Activated T-cell treated with anti-CD3 and anti-CD28 coated beads for 1 hour (primary cell): Measurements from ENCODE around the gene CDK4.
"Not testable (repeated sequence)": the region's sequence is repeated elsewhere in the genome, so short reads cannot be mapped to it uniquely, and the experiment has no call there.

ENCODE experiments used
- DNase-seq: peaks from one replicate; pipeline ENCODE4 v3.0.0-alpha.2; 2020; ENCODE audit warnings: low read depth

The CDK4 gene

GRCh38 chr12:57751788-57752667, at the start of gene CDK4:
Gene CDK4, minus strand, starts transcription at chr12:57752310. Its CDS starts 593 bp downstream, at chr12:57751717.
- peak; percentile 97 for DNase-seq

- DNase-seq = no peak
Measured at GRCh38 chr12:57800965-57801364, 48.9 kb upstream of the CDK4 start.

GRCh38 chr12:57797933-57798332, 45.8 kb upstream of the CDK4 start:
- no peak for DNase-seq

GRCh38 chr12:57796996-57797395, 44.9 kb upstream of the CDK4 start:
- DNase-seq = no peak

GRCh38 chr12:57795354-57795753, 43.2 kb upstream of the CDK4 start:
- no peak for DNase-seq

GRCh38 chr12:57793920-57794319, 41.8 kb upstream of the CDK4 start:
- DNase-seq = no peak

GRCh38 chr12:57783861-57784260, 31.8 kb upstream of the CDK4 start:
- DNase-seq = no peak

GRCh38 chr12:57783466-57783801, 31.3 kb upstream of the CDK4 start:
- DNase-seq = no peak

- DNase-seq = peak; percentile 99
Measured at GRCh38 chr12:57782608-57783465, 30.7 kb upstream of the CDK4 start, which contains the start of gene TSFM. Gene TSFM, plus strand, starts transcription at chr12:57782787. Its CDS starts 15 bp downstream, at chr12:57782802.

- no peak for DNase-seq
Measured at GRCh38 chr12:57782243-57782607, 30.1 kb upstream of the CDK4 start.

GRCh38 chr12:57781801-57782200, 29.7 kb upstream of the CDK4 start:
- DNase-seq = no peak

- DNase-seq = no peak
Measured at GRCh38 chr12:57781244-57781643, 29.1 kb upstream of the CDK4 start.

- DNase-seq = no peak
Measured at GRCh38 chr12:57780284-57780897, 28.3 kb upstream of the CDK4 start.

GRCh38 chr12:57779736-57780135, 27.6 kb upstream of the CDK4 start:
- no peak for DNase-seq

- no peak for DNase-seq
Measured at GRCh38 chr12:57777911-57778310, 25.8 kb upstream of the CDK4 start.

GRCh38 chr12:57777367-57777766, 25.3 kb upstream of the CDK4 start:
- DNase-seq = no peak

GRCh38 chr12:57776247-57776587, 24.1 kb upstream of the CDK4 start:
- DNase-seq = no peak

- DNase-seq = no peak
Measured at GRCh38 chr12:57775563-57776246, 23.6 kb upstream of the CDK4 start.

GRCh38 chr12:57775044-57775443, 22.9 kb upstream of the CDK4 start:
- DNase-seq = no peak

- DNase-seq = not testable (repeated sequence)
Measured at GRCh38 chr12:57774634-57775033, 22.5 kb upstream of the CDK4 start.

GRCh38 chr12:57772429-57773322, 20.6 kb upstream of the CDK4 start, which contains the start of gene EEF1AKMT3:
Gene EEF1AKMT3, plus strand, starts transcription at chr12:57772614. Its CDS starts 111 bp downstream, at chr12:57772725.
- no peak for DNase-seq
